VCaP (cell line): ENCODE results near the gene CIAO3.

Source experiments
- H3K27ac ChIP-seq: fragments of 450-650 bp; 2 replicates; pipeline ENCODE4 v1.5.1; 2017
- TF ChIP-seq, protein P1 (sequence below): fragments of 450-650 bp; conservative IDR thresholded peaks from 2 replicates; pipeline ENCODE4 v1.5.1; 2017; ENCODE audit warnings: mild to moderate bottlenecking, moderate library complexity

The CIAO3 gene

DNA sequence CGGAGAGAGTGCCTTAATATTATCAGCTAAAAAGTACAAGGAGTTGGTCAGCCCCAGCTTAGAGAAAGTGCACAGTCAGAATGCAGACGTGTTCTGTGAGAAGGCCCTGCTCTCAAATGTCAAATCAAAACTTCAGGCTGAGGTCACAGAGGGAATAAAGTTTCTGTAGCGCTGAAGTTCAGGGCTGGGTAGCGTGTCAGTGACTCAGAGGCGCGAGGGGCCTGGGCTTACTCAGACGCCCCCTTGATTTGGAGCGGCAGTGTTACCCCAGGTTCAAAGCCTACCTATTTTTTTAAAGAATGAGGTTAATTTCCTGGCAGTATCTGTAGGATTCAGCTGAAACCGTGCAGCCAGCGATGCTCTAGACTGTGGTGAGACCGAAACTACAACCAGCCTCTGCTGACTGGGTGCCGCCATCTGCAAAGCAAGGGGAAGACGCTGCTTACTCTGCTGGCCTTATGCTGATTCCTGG is 4.8 kb downstream of the CIAO3 start:
- TF ChIP-seq, protein P1, sequence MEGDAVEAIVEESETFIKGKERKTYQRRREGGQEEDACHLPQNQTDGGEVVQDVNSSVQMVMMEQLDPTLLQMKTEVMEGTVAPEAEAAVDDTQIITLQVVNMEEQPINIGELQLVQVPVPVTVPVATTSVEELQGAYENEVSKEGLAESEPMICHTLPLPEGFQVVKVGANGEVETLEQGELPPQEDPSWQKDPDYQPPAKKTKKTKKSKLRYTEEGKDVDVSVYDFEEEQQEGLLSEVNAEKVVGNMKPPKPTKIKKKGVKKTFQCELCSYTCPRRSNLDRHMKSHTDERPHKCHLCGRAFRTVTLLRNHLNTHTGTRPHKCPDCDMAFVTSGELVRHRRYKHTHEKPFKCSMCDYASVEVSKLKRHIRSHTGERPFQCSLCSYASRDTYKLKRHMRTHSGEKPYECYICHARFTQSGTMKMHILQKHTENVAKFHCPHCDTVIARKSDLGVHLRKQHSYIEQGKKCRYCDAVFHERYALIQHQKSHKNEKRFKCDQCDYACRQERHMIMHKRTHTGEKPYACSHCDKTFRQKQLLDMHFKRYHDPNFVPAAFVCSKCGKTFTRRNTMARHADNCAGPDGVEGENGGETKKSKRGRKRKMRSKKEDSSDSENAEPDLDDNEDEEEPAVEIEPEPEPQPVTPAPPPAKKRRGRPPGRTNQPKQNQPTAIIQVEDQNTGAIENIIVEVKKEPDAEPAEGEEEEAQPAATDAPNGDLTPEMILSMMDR = no peak
- H3K27ac ChIP-seq = no peak overlapping the region

GRCh38 chr16:734981-735881 is 5.6 kb downstream of the CIAO3 start:
- TF ChIP-seq, protein P1 = no peak
- H3K27ac ChIP-seq = no peak overlapping the region

GRCh38 chr16:734208-734980 is 6.4 kb downstream of the CIAO3 start:
- H3K27ac ChIP-seq = no peak overlapping the region
- TF ChIP-seq, protein P1 = no peak

GRCh38 chr16:733382-734207 is 7.2 kb downstream of the CIAO3 start:
- TF ChIP-seq, protein P1 = no peak
- no peak overlapping the region for H3K27ac ChIP-seq

- H3K27ac ChIP-seq = no peak overlapping the region
- TF ChIP-seq, protein P1 = no peak
Observed at GRCh38 chr16:732936-733335, 7.9 kb downstream of the CIAO3 start.

GRCh38 chr16:732332-732731 is 8.5 kb downstream of the CIAO3 start:
- H3K27ac ChIP-seq = no peak overlapping the region
- TF ChIP-seq, protein P1 = no peak
